Measurements from ENCODE around the gene SYT8. TPM values are rescaled to one million over a fixed set of nuclear protein-coding genes. Genes with fewer than 3 reads are reported as not detected.

SYT8 gene
- total RNA-seq, 1 experiment from 2014 or later, result 7.8 TPM

GRCh38 chr11:1852271-1852876, 17.6 kb downstream of the SYT8 start:
- no peak for ATAC-seq
- H3K27me3 ChIP-seq (ENCODE audit: low read length), result no peaks in the 10 kb centered on the region
- CTCF ChIA-PET, result no interaction called here

GRCh38 chr11:1852877-1853276, 18.1 kb downstream of the SYT8 start, which contains the start of gene LSP1:
Gene LSP1, plus strand, starts transcription at chr11:1853084. Its CDS starts 61 bp downstream, at chr11:1853145.
- TF ChIP-seq CTCF (conservative IDR thresholded peaks at IDR 0.05; ENCODE audit: low read depth, low read length) (no peak), EZH2phosphoT487 (IDR thresholded peaks at IDR 0.05; ENCODE audit: borderline replicate concordance, low read length) (no peak), EZH2 (IDR thresholded peaks at IDR 0.05; ENCODE audit: low read length, unreplicated experiment) (no peak)

More at GRCh38 chr11:1852271-1852876, 17.6 kb downstream of the SYT8 start:
- H3F3A ChIP-seq (ENCODE audit: low read length, unreplicated experiment), result no peaks in the 10 kb centered on the region
- H3K4me3 ChIP-seq (ENCODE audit: low read length), result no peak overlapping the region
- no peak overlapping the region for H3K4me2 ChIP-seq (ENCODE audit: low read length)
- H3K9me3 ChIP-seq (ENCODE audit: low read length), result no peaks in the 10 kb centered on the region
- no peak for DNase-seq
- no peak overlapping the region for H3K27ac ChIP-seq (ENCODE audit: low read length)
- H2AFZ ChIP-seq (ENCODE audit: low read length), result no peak overlapping the region
- H3K9ac ChIP-seq (ENCODE audit: low read length), result no peak overlapping the region
- H3K4me1 ChIP-seq (ENCODE audit: insufficient read depth, low read length), result no peaks in the 10 kb centered on the region
- H4K20me1 ChIP-seq (ENCODE audit: low read length), result no peaks in the 10 kb centered on the region
- no peaks in the 10 kb centered on the region for H3K79me2 ChIP-seq (ENCODE audit: low read length)
- H3K9me2 ChIP-seq (replicated peaks; ENCODE audit: low read length), result no peaks in the 10 kb centered on the region
- intact Hi-C loops (cut with micrococcal nuclease), result no loop called here
- TF ChIP-seq CTCF (conservative IDR thresholded peaks at IDR 0.05; ENCODE audit: low read depth, low read length) (no peak), EZH2phosphoT487 (IDR thresholded peaks at IDR 0.05; ENCODE audit: borderline replicate concordance, low read length) (no peak), EZH2 (IDR thresholded peaks at IDR 0.05; ENCODE audit: low read length, unreplicated experiment) (no peak)
- POLR2A ChIA-PET (ENCODE audit: unreplicated experiment), result no interaction called here
- H3K36me3 ChIP-seq (ENCODE audit: low read depth, low read length), result no peaks in the 10 kb centered on the region
- BruUV-seq (replicated peaks), result no TSS peak

GRCh38 chr11:1853376-1854131, 18.8 kb downstream of the SYT8 start:
- TF ChIP-seq EZH2phosphoT487 (IDR thresholded peaks at IDR 0.05; ENCODE audit: borderline replicate concordance, low read length) (no peak), CTCF (conservative IDR thresholded peaks at IDR 0.05; ENCODE audit: low read depth, low read length) (no peak), EZH2 (IDR thresholded peaks at IDR 0.05; ENCODE audit: low read length, unreplicated experiment) (no peak)
- intact Hi-C loops (cut with micrococcal nuclease), result no loop called here
- Histone ChIP-seq H3K9ac (ENCODE audit: low read length) (no peak overlapping the region), H3K27me3 (ENCODE audit: low read length) (no peaks in the 10 kb centered on the region), H3K9me2 (replicated peaks; ENCODE audit: low read length) (no peaks in the 10 kb centered on the region), H2AFZ (ENCODE audit: low read length) (no peak overlapping the region), H3K36me3 (ENCODE audit: low read depth, low read length) (no peaks in the 10 kb centered on the region), H3K79me2 (ENCODE audit: low read length) (no peaks in the 10 kb centered on the region), H4K20me1 (ENCODE audit: low read length) (no peaks in the 10 kb centered on the region), H3K4me2 (ENCODE audit: low read length) (no peak overlapping the region), H3K27ac (ENCODE audit: low read length) (no peak overlapping the region), H3K4me1 (ENCODE audit: insufficient read depth, low read length) (no peaks in the 10 kb centered on the region), H3K4me3 (ENCODE audit: low read length) (no peak overlapping the region), H3F3A (ENCODE audit: low read length, unreplicated experiment) (no peaks in the 10 kb centered on the region), H3K9me3 (ENCODE audit: low read length) (no peaks in the 10 kb centered on the region)
- ChIA-PET POLR2A (ENCODE audit: unreplicated experiment) (no interaction called here), CTCF (no interaction called here)
- DNase-seq (no peak), ATAC-seq (no peak)
- BruUV-seq (replicated peaks), result no TSS peak

More at GRCh38 chr11:1852877-1853276, 18.1 kb downstream of the SYT8 start, which contains the start of gene LSP1:
- no peaks in the 10 kb centered on the region for H3K79me2 ChIP-seq (ENCODE audit: low read length)
- no peak for ATAC-seq
- H4K20me1 ChIP-seq (ENCODE audit: low read length), result no peaks in the 10 kb centered on the region
- no peaks in the 10 kb centered on the region for H3K36me3 ChIP-seq (ENCODE audit: low read depth, low read length)
- H3K4me3 ChIP-seq (ENCODE audit: low read length), result no peak within 1 kb of the TSS
- no peak within 1 kb of the TSS for H3K27ac ChIP-seq (ENCODE audit: low read length)
- intact Hi-C loops (cut with micrococcal nuclease), result no loop called here
- no TSS peak for BruUV-seq (replicated peaks)
- CTCF ChIA-PET, result no interaction called here
- no peaks in the 10 kb centered on the region for H3K4me1 ChIP-seq (ENCODE audit: insufficient read depth, low read length)
- POLR2A ChIA-PET (ENCODE audit: unreplicated experiment), result no interaction called here
- no peaks in the 10 kb centered on the region for H3K9me2 ChIP-seq (replicated peaks; ENCODE audit: low read length)
- H3K9ac ChIP-seq (ENCODE audit: low read length), result no peak within 1 kb of the TSS
- no peaks in the 10 kb centered on the region for H3K27me3 ChIP-seq (ENCODE audit: low read length)
- no peak within 1 kb of the TSS for H3K4me2 ChIP-seq (ENCODE audit: low read length)
- DNase-seq, result no peak
- H3K9me3 ChIP-seq (ENCODE audit: low read length), result no peaks in the 10 kb centered on the region
- H2AFZ ChIP-seq (ENCODE audit: low read length), result no peak within 1 kb of the TSS
- H3F3A ChIP-seq (ENCODE audit: low read length, unreplicated experiment), result no peaks in the 10 kb centered on the region

Measured in PC-3 (cell line).